Lower leg skin (tissue), 4 donors: Measurements from ENCODE around the gene INHBA. TPM values are rescaled to one million over a fixed set of nuclear protein-coding genes. Genes with fewer than 3 reads are reported as not detected.

Experiments used
- DNase-seq, 2 donors: peaks; one replicate each; pipeline ENCODE4 v3.0.0-alpha.2; 2019; ENCODE audit warnings: low spot score in 2 of 2
- H3K4me3 ChIP-seq: fragments of 200-600 bp; sonication (generic); 2 replicates; pipeline ENCODE4 v1.5.1; 2017; ENCODE audit warnings: mild to moderate bottlenecking, low read depth; ENCODE audit not compliant: poor library complexity, severe bottlenecking
- POLR2A ChIP-seq, 2 donors: fragments of 450-650 bp; IDR thresholded peaks; one replicate each; pipeline ENCODE4 v1.6.1; 2016 to 2017; ENCODE audit warnings: antibody characterized with exemption in 2 of 2, mild to moderate bottlenecking in 1 of 2, moderate library complexity in 1 of 2
- WGBS, 2 donors: methylation state at CpG; one replicate each; pipeline ENCODE4 v1.1.5; 2018; 5-methylcytosine and 5-hydroxymethylcytosine counted together
- intact Hi-C: fragments of 100-400 bp; cut with DNase I; formaldehyde crosslinking; loops from one replicate; pipeline ENCODE4 v1.15.0; 2023; ENCODE audit warnings: low total_unique reads
- total RNA-seq, 4 donors: library from RNA; depleted of rRNA; stranded (reverse); fragments of >200 nt; gene quantifications; one replicate each; pipeline ENCODE4 v1.1.0, GENCODE V29; 2016
- TF ChIP-seq, protein P1 (sequence below), 3 donors: fragments of 450-650 bp; IDR thresholded peaks; one replicate each; pipeline ENCODE4 v1.5.1; 2016; ENCODE audit warnings: antibody characterized with exemption in 3 of 3, mild to moderate bottlenecking in 3 of 3, moderate library complexity in 2 of 3

Gene INHBA
- total RNA-seq, 4 donors from 2014 or later = 1.1 to 6.3 (median 1.7) TPM

DNA sequence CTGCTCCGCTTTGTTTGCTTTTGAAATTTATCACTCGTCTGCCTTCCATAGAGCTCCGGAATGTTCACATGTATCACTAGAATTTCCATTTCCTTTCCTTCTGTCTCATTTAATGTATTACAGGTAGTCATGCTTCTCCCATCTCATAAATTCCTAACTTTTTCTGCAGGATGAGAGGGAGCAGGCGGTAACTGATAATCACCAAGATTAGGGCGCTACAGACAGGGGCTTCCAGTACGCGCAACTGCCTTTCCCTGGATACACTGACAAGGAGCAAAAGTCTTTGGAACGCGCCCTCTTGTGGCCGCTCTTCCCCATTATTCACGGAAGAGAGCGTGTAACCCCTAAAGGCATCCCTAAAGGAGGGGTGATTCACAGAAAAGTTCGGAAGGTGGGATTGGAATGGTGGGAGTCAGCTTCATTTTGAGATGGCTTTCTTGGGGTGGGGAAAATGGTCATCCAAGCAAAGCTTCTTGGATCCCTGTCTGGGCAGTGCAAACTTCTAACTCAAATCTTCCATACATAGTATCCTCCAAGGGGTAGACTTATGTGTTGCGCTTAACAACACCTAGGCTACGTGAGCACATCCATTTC is 6.5 kb downstream of the INHBA start:
- DNase-seq = peak; percentile 63 to 94
- intact Hi-C loops = no loop called here
- TF ChIP-seq POLR2A (IDR thresholded peaks at IDR 0.05) = no peak
- TF ChIP-seq, protein P1, sequence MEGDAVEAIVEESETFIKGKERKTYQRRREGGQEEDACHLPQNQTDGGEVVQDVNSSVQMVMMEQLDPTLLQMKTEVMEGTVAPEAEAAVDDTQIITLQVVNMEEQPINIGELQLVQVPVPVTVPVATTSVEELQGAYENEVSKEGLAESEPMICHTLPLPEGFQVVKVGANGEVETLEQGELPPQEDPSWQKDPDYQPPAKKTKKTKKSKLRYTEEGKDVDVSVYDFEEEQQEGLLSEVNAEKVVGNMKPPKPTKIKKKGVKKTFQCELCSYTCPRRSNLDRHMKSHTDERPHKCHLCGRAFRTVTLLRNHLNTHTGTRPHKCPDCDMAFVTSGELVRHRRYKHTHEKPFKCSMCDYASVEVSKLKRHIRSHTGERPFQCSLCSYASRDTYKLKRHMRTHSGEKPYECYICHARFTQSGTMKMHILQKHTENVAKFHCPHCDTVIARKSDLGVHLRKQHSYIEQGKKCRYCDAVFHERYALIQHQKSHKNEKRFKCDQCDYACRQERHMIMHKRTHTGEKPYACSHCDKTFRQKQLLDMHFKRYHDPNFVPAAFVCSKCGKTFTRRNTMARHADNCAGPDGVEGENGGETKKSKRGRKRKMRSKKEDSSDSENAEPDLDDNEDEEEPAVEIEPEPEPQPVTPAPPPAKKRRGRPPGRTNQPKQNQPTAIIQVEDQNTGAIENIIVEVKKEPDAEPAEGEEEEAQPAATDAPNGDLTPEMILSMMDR (IDR thresholded peaks at IDR 0.05) = no peak
- no peak overlapping the region for H3K4me3 ChIP-seq
- WGBS, 2 donors = 26 to 30% methylated on average over 15 of the region's 15 CpGs

DNA sequence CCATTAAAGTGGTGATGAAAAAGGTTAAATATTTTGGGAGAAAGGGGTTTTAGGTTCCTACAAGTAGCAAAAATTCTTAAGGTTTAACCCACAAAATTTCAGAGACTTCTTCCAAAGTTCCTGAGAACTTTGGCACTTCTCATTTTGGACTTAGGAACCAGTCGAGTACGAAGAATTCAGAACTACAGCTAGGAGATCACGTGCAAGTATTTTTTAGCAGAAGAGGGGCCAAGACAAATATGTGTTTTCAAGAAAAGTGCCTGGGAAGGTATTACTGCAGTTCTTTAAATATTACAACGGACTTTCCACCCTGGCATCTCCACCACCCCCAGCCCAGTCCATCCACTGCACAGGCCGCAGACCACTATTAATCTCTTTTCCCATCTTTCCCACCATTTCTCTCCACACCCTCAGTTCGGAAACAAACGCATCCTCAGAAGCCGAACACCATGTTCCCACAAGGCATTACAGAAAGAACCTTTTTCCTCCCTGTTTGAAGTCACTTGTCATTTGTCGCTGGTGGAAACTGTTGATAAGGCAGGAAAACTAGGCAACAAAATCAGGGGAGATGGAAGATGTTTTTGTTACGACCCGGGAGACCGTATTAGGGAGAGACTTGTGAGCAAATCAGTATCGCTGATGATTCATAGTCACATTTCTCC is 7.1 kb downstream of the INHBA start:
- 48 to 57% methylated on average over 13 of the region's 13 CpGs for WGBS, 2 donors
- intact Hi-C loops = no loop called here
- no peak overlapping the region for H3K4me3 ChIP-seq

DNA sequence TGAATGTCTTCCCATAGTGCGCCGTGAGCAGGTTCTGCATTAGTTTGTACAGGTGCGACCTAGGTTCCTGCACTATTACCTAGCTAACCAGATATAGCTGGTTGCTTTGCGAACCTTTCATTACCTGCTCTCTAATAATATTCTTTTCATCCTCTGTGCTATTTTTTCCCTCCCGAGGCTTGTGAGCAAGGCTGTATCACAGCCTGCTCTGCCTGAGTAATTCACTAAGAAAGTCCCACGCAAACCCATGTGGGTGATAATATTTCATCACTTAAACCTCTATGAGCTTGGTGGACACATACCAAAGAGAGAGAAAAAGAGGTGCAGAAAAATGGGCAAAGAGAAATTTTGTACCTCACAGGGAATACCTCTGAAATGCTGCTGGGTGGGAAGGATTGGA is 8.4 kb downstream of the INHBA start:
- intact Hi-C loops = no loop called here
- TF ChIP-seq POLR2A (IDR thresholded peaks at IDR 0.05) = no peak
- TF ChIP-seq, protein P1 (IDR thresholded peaks at IDR 0.05) = no peak
- no peak for DNase-seq
- WGBS, 2 donors = 91 to 92% methylated on average over 6 of the region's 6 CpGs
- H3K4me3 ChIP-seq = no peak overlapping the region

More for the DNA sequence above, 7.1 kb downstream of the INHBA start:
- TF ChIP-seq, protein P1 (IDR thresholded peaks at IDR 0.05) = no peak
- no peak for TF ChIP-seq POLR2A (IDR thresholded peaks at IDR 0.05)
- DNase-seq = no peak

DNA sequence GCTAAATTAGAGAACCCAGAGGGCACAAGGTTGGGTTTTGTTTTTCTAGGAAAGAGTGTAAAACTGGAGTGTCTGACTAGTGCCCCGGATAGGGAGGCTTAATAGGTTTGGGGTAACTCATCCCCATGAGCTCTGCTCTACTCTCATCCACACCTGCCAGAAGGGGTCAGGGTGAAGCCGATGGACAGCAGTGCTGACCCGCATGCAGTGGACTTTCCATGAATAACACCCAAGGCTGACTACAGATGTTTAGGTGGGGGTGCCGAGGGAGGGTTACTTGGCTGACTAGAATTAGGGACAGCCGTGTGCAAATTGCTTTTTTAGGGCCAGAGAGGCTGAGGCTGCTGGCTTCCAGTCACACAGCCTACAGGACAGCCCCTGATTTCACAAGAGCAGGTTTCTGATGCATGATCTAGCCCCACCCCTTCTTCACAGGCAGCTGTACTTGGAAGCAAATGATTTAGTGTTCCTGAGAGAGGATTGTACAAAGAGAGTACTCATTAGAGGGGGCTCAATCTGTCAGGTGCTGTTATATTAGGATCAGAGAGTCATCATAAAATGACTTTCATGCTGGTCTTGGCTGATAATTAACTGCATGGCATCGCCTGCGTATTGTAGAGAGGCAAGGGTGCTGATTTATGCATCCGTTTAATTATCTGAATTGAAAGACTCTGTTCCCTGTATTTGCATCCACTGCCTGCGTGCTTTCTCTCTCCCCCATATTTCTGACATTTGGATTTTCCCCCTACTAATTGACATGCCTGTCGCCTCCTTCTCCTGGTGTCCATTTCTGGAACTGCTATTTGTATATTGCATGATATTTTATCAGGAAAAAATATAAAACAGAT is 9.5 kb downstream of the INHBA start:
- no peak overlapping the region for H3K4me3 ChIP-seq
- 70 to 73% methylated on average over 10 of the region's 10 CpGs for WGBS, 2 donors
- intact Hi-C loops = no loop called here
- no peak for TF ChIP-seq POLR2A (IDR thresholded peaks at IDR 0.05)
- TF ChIP-seq, protein P1 (IDR thresholded peaks at IDR 0.05) = no peak
- DNase-seq = no peak

DNA sequence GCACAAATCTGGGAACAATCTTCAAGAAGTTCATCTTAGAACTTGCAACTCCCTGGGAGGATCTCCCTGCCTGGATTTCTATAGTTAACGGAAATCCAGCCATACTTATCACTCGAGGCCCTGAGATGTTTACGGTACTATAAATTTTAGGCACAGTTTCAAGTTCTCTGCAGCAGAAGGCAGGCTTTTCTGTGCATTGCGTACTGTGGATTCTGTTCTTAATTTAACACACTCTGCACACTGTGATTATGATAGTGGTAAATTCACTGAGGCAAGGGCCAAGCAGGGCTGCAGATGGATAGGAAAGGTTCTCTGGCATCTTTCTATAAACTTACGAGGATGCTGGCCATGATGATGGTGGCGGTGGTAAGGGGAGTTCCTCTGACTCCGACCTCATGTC is 10.6 kb downstream of the INHBA start:
- TF ChIP-seq, protein P1 (IDR thresholded peaks at IDR 0.05) = no peak
- no peak overlapping the region for H3K4me3 ChIP-seq
- 68 to 74% methylated on average over 7 of the region's 7 CpGs for WGBS, 2 donors
- DNase-seq = no peak
- intact Hi-C loops = no loop called here
